ENCODE measurements around the gene CLINT1.

DNA sequence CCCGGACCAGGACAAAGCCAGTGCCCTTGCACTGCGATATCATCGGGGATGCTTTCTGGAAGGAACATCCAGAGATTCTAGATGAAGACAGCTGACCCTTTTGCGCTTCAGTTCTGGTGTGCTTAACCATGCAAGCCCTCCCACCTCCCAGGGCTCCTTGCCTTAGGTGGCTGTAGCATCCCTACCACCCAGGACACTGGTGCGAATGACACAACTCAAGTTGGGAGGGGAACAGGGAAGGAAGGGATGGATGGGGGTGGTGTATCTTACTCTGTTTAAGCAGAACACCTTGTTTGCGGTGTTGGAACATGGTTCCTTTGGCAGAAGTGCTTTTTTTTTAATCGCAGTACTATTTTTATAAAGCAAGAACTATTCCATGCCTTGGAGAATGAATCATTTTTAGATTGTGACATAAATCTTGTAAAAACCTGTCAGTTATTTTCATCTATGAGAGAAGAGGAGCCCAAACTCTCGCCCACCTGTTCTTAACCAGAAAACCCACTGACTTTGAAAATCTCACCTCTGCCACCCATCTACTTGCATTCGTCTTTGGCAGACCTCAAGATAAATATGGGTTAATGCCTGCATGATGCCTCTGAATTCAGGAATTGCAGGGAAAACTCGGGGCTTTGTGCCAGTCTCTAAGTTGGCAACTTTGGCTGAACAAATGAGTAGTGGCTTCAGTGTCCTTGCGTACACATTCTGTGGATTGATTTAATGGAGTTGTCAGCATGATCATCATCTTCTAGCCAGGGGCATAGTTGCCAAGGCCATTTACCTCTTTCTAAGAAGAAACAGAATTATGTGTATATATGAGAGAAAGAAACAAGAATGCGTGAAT, 119.3 kb downstream of the CLINT1 start:
- TF ChIP-seq, protein P1, sequence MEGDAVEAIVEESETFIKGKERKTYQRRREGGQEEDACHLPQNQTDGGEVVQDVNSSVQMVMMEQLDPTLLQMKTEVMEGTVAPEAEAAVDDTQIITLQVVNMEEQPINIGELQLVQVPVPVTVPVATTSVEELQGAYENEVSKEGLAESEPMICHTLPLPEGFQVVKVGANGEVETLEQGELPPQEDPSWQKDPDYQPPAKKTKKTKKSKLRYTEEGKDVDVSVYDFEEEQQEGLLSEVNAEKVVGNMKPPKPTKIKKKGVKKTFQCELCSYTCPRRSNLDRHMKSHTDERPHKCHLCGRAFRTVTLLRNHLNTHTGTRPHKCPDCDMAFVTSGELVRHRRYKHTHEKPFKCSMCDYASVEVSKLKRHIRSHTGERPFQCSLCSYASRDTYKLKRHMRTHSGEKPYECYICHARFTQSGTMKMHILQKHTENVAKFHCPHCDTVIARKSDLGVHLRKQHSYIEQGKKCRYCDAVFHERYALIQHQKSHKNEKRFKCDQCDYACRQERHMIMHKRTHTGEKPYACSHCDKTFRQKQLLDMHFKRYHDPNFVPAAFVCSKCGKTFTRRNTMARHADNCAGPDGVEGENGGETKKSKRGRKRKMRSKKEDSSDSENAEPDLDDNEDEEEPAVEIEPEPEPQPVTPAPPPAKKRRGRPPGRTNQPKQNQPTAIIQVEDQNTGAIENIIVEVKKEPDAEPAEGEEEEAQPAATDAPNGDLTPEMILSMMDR (IDR thresholded peaks at IDR 0.05), result no peak
- TF ChIP-seq POLR2A (IDR thresholded peaks at IDR 0.05), result no peak
